ENCODE measurements around the gene CFAP73. TPM values are rescaled to one million over a fixed set of nuclear protein-coding genes. Genes with fewer than 3 reads are reported as not detected.
A peak's percentile ranks its signal among the peaks of the same experiment; 100 is the strongest.

CFAP73 gene
- total and polyA plus RNA-seq, 2 of the 8 experiments (the other 6 are each of a cell fraction or from before 2014, with no cell fraction given), result 0.45 to 0.56 TPM

- no peak overlapping the region for H2AFZ ChIP-seq (ENCODE audit: low read length)
- no peak overlapping the region for H3K27ac ChIP-seq (ENCODE audit: low read depth, low read length)
- no peaks in the 10 kb centered on the region for H3K9me3 ChIP-seq (ENCODE audit: insufficient read depth in 2 of 2, low read depth in 1 of 2, low read length in 1 of 2)
- POLR2A ChIA-PET (ENCODE audit: partially characterized antibody), result interaction anchor here (0.8 to 5.9 kb wide), 3 partner anchors 11 to 25 kb away, joined by 3 to 35 read pairs (median 13); no protein-coding TSS in a partner anchor
- CTCF ChIA-PET (ENCODE audit: partially characterized antibody), result interaction anchor here (0.9 to 7.5 kb wide), 17 partner anchors 10 to 138 kb away, joined by 3 to 67 read pairs (median 5); partner anchors contain the start of gene CFAP73
- no peak overlapping the region for H3K23ac ChIP-seq (ENCODE audit: insufficient read length)
- H2BK5ac ChIP-seq (ENCODE audit: low read depth, low read length), result no peak overlapping the region
- DNase-seq (ENCODE audit: low read depth in 1 of 2, low spot score in 2 of 2) (no peak), FAIRE-seq (no peak)
- no peak overlapping the region for H3K4me2 ChIP-seq (ENCODE audit: insufficient read depth in 1 of 2, low read depth in 2 of 2, low read length in 2 of 2)
- no peak overlapping the region for H2BK12ac ChIP-seq (ENCODE audit: low read depth, low read length)
- no peak overlapping the region for H3K18ac ChIP-seq (ENCODE audit: extremely low read depth, low read length)
- H2BK15ac ChIP-seq (ENCODE audit: low read length), result no peak overlapping the region
- H4K91ac ChIP-seq (replicated peaks; ENCODE audit: insufficient read length, low read length), result no peak overlapping the region
- H3K4me3 ChIP-seq (ENCODE audit: extremely low read depth in 1 of 4, insufficient read depth in 2 of 4, low read depth in 3 of 4, low read length in 4 of 4), result no peak overlapping the region; a peak in 1 of 8 replicates
- peaks cover 0 to 13% (median 10%) of the 10 kb centered on the region in 4 experiments; a peak in 6 of 7 replicates for H3K4me1 ChIP-seq (replicated peaks in 1 of 4; ENCODE audit: control insufficient read depth in 3 of 4, insufficient read depth in 4 of 4, low read length in 3 of 4)
- H3K27me3 ChIP-seq (replicated peaks in 1 of 4; ENCODE audit: control insufficient read depth in 3 of 4, extremely low read depth in 1 of 4, insufficient read depth in 3 of 4, low read length in 3 of 4), result peaks cover 0 to 13% (median 6%) of the 10 kb centered on the region in 4 experiments; a peak in 5 of 7 replicates
- no peak overlapping the region for H3K14ac ChIP-seq (ENCODE audit: insufficient read length)
- no peak overlapping the region for H3K4ac ChIP-seq (replicated peaks; ENCODE audit: insufficient read length, low read depth, low read length)
- H3K36me3 ChIP-seq (ENCODE audit: control insufficient read depth in 2 of 4, insufficient read depth in 4 of 4, low read length in 3 of 4), result no peaks in the 10 kb centered on the region
- 100% methylated on average over 1 of the region's 1 CpG; no CpG with 5 or more reads in 1 of the 2 experiments for WGBS, 2 experiments (ENCODE audit: extremely low coverage in 1 of 2, insufficient coverage in 1 of 2, insufficient read length in 1 of 2, insufficient replicate concordance in 2 of 2, low coverage in 1 of 2, low lambda C conversion rate in 2 of 2, missing lambda C conversion rate in 1 of 2)
- no peak overlapping the region for H3K56ac ChIP-seq (replicated peaks; ENCODE audit: insufficient read length, low read depth, low read length)
- no peak overlapping the region for H2BK120ac ChIP-seq (replicated peaks; ENCODE audit: low read depth, low read length)
- H4K5ac ChIP-seq (ENCODE audit: insufficient read length, low read depth, low read length), result no peak overlapping the region
- H2BK20ac ChIP-seq (ENCODE audit: low read length), result no peak overlapping the region
- H2AK5ac ChIP-seq (ENCODE audit: low read depth, low read length), result no peak overlapping the region
- H3K23me2 ChIP-seq (ENCODE audit: low read depth, low read length), result peaks cover 13% of the 10 kb centered on the region; the same call in 1 of the 2 replicates
- no peak overlapping the region for H3K9ac ChIP-seq (replicated peaks in 1 of 4; ENCODE audit: extremely low read depth in 1 of 4, low read depth in 3 of 4, low read length in 3 of 4)
- no peaks in the 10 kb centered on the region for H3K79me1 ChIP-seq (ENCODE audit: low read depth, low read length)
- peaks cover 0 to 7% of the 10 kb centered on the region in 2 experiments for H4K20me1 ChIP-seq (replicated peaks in 1 of 2; ENCODE audit: control insufficient read depth in 1 of 2, insufficient read depth in 2 of 2, low read length in 2 of 2)
- no peak overlapping the region for H4K8ac ChIP-seq (ENCODE audit: extremely low read depth, insufficient read depth, low read length)
- H3K79me2 ChIP-seq (ENCODE audit: control insufficient read depth in 1 of 2, insufficient read depth in 2 of 2, low read length in 2 of 2), result no peaks in the 10 kb centered on the region
- TF ChIP-seq KDM1A (IDR thresholded peaks at IDR 0.05; ENCODE audit: borderline replicate concordance, low read length) (peak; percentile 82; the same call in 1 of the 2 replicates), TAF1 (IDR thresholded peaks at IDR 0.05; ENCODE audit: low read depth, low read length) (no peak), HDAC2 (IDR thresholded peaks at IDR 0.05; ENCODE audit: borderline replicate concordance in 1 of 2, low read depth in 2 of 2, low read length in 2 of 2) (0 out of 4 replicates have a peak, but pooled peaks of 1 of the 2 experiments have one; percentile 45), EP300 (IDR thresholded peaks at IDR 0.05; ENCODE audit: borderline replicate concordance in 1 of 2, low read depth in 2 of 2, low read length in 2 of 2) (no peak), GTF2F1 (IDR thresholded peaks at IDR 0.05; ENCODE audit: borderline replicate concordance, low read depth, low read length) (no peak), ATF3 (IDR thresholded peaks at IDR 0.05; ENCODE audit: insufficient read depth, low read depth, low read length) (no peak), RAD21 (IDR thresholded peaks at IDR 0.05 in 1 of 2, conservative IDR thresholded peaks at IDR 0.05 in 1 of 2; ENCODE audit: low read depth in 2 of 2, low read length in 2 of 2) (no peak), RXRA (IDR thresholded peaks at IDR 0.05; ENCODE audit: insufficient read depth, low read depth, low read length) (no peak), PHF8 (conservative IDR thresholded peaks at IDR 0.05; ENCODE audit: low read depth, low read length) (no peak), SP2 (IDR thresholded peaks at IDR 0.05; ENCODE audit: low read length) (no peak), BRCA1 (IDR thresholded peaks at IDR 0.05; ENCODE audit: low read depth, low read length) (no peak), CHD2 (IDR thresholded peaks at IDR 0.05; ENCODE audit: low read length) (no peak)
These were observed 18.0 kb upstream of the CFAP73 start for GRCh38 chr12:113131556-113131955.

Data from H1 (cell line).